Esophagus squamous epithelium (tissue), 4 donors: Measurements from ENCODE around the gene JUN.

Experiments used
- POLR2A ChIP-seq, 4 donors: fragments of 450-650 bp; IDR thresholded peaks; one replicate each; pipeline ENCODE4 v1.6.1; 2017; ENCODE audit warnings: antibody characterized with exemption in 4 of 4, mild to moderate bottlenecking in 4 of 4, moderate library complexity in 3 of 4
- TF ChIP-seq, protein P1 (sequence below), 6 experiments: fragments of 450-650 bp in 4 of 6; fragments of 200-600 bp in 2 of 6; sonication (generic) in 2 of 6; IDR thresholded peaks; one replicate each; pipeline ENCODE4 v1.5.1; 2016 to 2019; ENCODE audit warnings: antibody characterized with exemption in 6 of 6, mild to moderate bottlenecking in 4 of 6, moderate library complexity in 4 of 6

DNA sequence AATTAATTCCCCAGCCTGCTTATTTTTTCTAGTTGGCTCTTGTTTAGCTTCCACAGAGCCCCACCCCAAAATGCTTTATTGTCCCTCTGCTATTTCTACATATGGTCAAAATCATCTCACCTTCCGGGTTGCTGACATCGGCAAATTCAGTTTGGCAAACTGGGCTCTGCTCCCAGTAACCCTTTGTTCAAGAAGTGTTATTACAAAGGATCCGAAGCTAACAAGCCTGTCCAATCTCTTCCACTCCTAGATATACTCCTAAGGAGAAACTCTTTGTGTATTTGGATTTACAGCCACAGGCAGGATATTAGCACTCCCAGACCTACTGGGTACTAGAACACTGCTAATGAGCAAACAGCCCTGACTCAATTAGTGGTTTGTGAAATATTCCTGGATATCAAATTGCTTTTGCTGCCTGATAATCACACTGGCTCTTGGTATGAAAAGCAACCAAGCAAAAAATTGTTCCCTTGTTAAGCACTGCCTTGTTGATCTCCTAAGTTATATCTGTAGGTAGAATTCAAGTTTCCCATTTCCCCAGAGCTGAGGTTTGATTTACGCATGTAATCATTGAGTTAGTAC lies 4.0 kb downstream of the JUN start:
- TF ChIP-seq, protein P1, sequence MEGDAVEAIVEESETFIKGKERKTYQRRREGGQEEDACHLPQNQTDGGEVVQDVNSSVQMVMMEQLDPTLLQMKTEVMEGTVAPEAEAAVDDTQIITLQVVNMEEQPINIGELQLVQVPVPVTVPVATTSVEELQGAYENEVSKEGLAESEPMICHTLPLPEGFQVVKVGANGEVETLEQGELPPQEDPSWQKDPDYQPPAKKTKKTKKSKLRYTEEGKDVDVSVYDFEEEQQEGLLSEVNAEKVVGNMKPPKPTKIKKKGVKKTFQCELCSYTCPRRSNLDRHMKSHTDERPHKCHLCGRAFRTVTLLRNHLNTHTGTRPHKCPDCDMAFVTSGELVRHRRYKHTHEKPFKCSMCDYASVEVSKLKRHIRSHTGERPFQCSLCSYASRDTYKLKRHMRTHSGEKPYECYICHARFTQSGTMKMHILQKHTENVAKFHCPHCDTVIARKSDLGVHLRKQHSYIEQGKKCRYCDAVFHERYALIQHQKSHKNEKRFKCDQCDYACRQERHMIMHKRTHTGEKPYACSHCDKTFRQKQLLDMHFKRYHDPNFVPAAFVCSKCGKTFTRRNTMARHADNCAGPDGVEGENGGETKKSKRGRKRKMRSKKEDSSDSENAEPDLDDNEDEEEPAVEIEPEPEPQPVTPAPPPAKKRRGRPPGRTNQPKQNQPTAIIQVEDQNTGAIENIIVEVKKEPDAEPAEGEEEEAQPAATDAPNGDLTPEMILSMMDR (IDR thresholded peaks at IDR 0.05): peak in 1 of 6 experiments; percentile 6
- peak in 3 of 4 donors; percentile 16 to 61 (median 40) for TF ChIP-seq POLR2A (IDR thresholded peaks at IDR 0.05)
